GM12872 (cell line): ENCODE measurements around the gene SLC6A16.

Source experiments
- CTCF ChIP-seq: IDR thresholded peaks from 3 replicates; pipeline ENCODE4 v1.5.1; 2011; ENCODE audit warnings: low read depth, mild to moderate bottlenecking, low read length, moderate library complexity; ENCODE audit not compliant: insufficient read depth

SLC6A16 gene

GRCh38 chr19:49340865-49341718 lies 16.1 kb upstream of the SLC6A16 start:
- TF ChIP-seq CTCF: no peak

DNA sequence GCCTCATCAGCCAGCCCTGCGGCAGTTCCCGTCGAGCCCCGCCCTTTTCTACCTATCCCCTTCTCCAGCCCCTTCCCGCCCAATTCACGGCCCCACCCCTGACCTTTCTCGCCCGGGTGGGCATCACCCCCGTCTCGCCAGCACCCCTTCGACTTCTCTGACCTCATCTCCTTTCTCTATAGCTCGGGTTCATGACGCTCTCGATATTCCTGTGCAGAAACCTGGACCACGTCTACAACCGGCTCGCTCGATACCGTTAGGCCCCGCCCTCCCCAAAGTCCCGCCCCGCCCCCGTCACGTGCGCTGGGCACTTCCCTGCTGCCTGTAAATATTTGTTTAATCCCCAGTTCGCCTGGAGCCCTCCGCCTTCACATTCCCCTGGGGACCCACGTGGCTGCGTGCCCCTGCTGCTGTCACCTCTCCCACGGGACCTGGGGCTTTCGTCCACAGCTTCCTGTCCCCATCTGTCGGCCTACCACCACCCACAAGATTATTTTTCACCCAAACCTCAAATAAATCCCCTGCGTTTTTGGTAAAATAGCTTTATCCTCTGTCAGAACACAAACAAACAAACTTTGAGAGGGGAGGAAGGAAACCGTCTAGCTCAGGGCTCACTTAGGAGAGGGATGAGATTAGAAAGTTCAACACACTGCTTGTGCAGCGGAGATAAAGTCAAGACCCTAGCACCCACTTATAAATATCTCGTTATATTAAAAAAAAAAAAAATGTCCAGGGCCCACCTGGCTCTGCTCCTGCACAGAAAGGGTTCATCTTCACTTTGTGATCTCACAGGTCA lies 15.3 kb upstream of the SLC6A16 start:
- TF ChIP-seq CTCF: no peak

GRCh38 chr19:49339301-49340068 lies 14.5 kb upstream of the SLC6A16 start:
- TF ChIP-seq CTCF: no peak

GRCh38 chr19:49338691-49339300 lies 13.8 kb upstream of the SLC6A16 start:
- TF ChIP-seq CTCF: no peak

DNA sequence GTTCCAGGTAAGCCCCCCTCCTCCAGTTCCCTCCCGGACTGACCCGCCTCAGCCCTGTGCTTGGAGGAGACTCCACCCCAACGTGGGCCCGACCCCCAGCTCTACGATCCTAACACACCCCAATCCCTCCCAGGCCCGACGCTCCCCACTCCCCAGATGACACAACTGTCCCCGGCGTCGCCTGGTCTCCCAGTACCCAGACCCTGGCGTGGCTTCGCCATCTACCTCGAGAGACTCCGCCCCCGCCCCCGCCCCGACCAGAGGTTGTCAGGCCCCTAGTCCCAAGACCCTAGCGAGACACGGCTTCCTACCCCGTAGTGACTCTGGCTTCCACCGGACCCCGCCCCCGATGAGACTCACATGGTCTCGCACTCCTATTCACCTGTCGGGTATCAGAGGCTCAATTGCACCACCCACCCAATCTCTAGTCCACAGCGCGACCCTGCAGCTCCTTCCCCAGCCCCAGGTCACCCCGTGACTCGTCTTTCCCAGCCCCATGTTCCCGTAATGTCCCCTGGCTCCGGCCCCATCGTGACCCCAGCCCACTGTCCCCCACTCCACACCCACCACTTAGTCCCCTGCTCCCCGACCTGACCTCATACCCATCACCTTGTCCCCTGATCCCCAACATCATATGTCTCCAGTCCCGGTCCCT lies 13.2 kb upstream of the SLC6A16 start:
- TF ChIP-seq CTCF: no peak

DNA sequence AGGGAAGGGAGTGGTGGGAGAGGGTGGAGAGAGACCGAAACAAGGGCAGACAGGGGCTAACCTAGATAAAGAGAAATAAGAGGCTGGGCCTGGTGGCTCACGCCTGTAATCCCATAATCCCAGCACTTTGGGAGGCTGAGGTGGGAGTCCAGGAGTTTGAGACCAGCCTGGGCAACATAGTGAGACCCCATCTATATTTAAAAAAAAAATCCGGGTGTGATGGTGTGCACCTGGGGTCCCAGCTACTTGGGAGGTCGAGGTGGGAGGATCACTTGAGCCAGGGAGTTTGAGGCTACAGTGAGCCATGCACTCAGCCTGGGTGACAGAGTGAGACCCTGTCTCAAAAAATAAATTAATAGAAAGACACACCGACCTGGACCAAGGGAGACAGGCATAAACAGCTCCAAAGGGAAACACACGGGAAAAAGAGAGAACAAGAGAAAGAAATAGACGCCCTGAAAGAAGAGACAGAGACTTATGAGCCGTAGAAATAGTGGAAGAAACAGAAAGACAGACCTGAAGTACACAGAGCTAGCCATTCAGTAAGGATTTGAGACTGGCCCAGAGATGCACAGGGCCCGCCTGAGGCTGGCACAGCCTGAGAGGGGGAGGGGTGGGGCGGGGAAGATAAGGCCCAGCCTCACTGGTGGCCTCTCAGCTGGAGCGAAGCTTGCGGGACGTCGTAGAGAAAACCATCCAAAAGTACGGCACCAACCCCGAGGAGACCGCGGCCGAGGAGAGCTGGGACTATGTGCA lies 12.5 kb upstream of the SLC6A16 start:
- TF ChIP-seq CTCF: no peak
